ENCODE results near the gene MYO1E.
"Not testable (repeated sequence)": the region's sequence is repeated elsewhere in the genome, so short reads cannot be mapped to it uniquely, and the experiment has no call there.

The MYO1E gene

GRCh38 chr15:59127255-59127654 is 245.4 kb downstream of the MYO1E start:
- not testable (repeated sequence) for DNase-seq (ENCODE audit: low spot score)

- DNase-seq (ENCODE audit: low spot score), result not testable (repeated sequence)
Observed at GRCh38 chr15:59125683-59126082, 247.0 kb downstream of the MYO1E start.

- no peak for DNase-seq (ENCODE audit: low spot score)
Observed at GRCh38 chr15:59124261-59124660, 248.4 kb downstream of the MYO1E start.

- no peak for DNase-seq (ENCODE audit: low spot score)
Observed at GRCh38 chr15:59120937-59121336, 251.7 kb downstream of the MYO1E start.

- no peak for DNase-seq (ENCODE audit: low spot score)
Observed at GRCh38 chr15:59119625-59120024, 253.0 kb downstream of the MYO1E start.

GRCh38 chr15:59116771-59117170 is 255.9 kb downstream of the MYO1E start:
- DNase-seq (ENCODE audit: low spot score), result no peak

GRCh38 chr15:59116141-59116540 is 256.5 kb downstream of the MYO1E start:
- no peak for DNase-seq (ENCODE audit: low spot score)

GRCh38 chr15:59115047-59115446 is 257.6 kb downstream of the MYO1E start:
- DNase-seq (ENCODE audit: low spot score), result no peak

GRCh38 chr15:59111251-59111650 is 261.4 kb downstream of the MYO1E start:
- no peak for DNase-seq (ENCODE audit: low spot score)

- DNase-seq (ENCODE audit: low spot score), result no peak
Observed at GRCh38 chr15:59105854-59106253, 266.8 kb downstream of the MYO1E start.

- DNase-seq (ENCODE audit: low spot score), result peak; percentile 92
Observed at GRCh38 chr15:59104912-59105732, 267.5 kb downstream of the MYO1E start, which contains the start of gene CCNB2. TSS of gene CCNB2 (plus strand) at chr15:59105146. CDS start at chr15:59105269, 123 bp downstream.

- DNase-seq (ENCODE audit: low spot score), result no peak
Observed at GRCh38 chr15:59104602-59104911, 268.1 kb downstream of the MYO1E start.

GRCh38 chr15:59099162-59099685 is 273.4 kb downstream of the MYO1E start:
- DNase-seq (ENCODE audit: low spot score), result no peak

GRCh38 chr15:59096429-59096828 is 276.2 kb downstream of the MYO1E start:
- no peak for DNase-seq (ENCODE audit: low spot score)

GRCh38 chr15:59094077-59094476 is 278.6 kb downstream of the MYO1E start:
- no peak for DNase-seq (ENCODE audit: low spot score)

GRCh38 chr15:59087731-59088130 is 284.9 kb downstream of the MYO1E start:
- no peak for DNase-seq (ENCODE audit: low spot score)

Measured in kidney tubule cell (primary cell).